Stimulated activated memory B cell treated with anti-CD40 and anti-IgM and Interleukin-4, amounts not matched to agents 10 μg/mL and 1 μg/mL and 100 μg/mL, for 72 hours (primary cell): Measurements from ENCODE around the gene NLRP1.

Source experiments
- ATAC-seq: fragments of 150-1000 bp; cut with Tn5 transposase; 2 replicates; pipeline ENCODE4 v1.10.0; 2021
- H3K27ac Mint-ChIP-seq: one replicate; pipeline ENCODE4 v1.8.0; 2022; ENCODE audit warnings: mild to moderate bottlenecking, mixed read lengths
- H3K27me3 Mint-ChIP-seq: one replicate; pipeline ENCODE4 v1.8.0; 2022; ENCODE audit warnings: mixed read lengths
- H3K36me3 Mint-ChIP-seq: one replicate; pipeline ENCODE4 v1.8.0; 2022; ENCODE audit warnings: mixed read lengths
- H3K4me1 Mint-ChIP-seq: one replicate; pipeline ENCODE4 v1.8.0; 2022; ENCODE audit warnings: mixed read lengths
- H3K4me3 Mint-ChIP-seq: one replicate; pipeline ENCODE4 v1.8.0; 2022; ENCODE audit warnings: mild to moderate bottlenecking, moderate library complexity, mixed read lengths
- H3K9me3 Mint-ChIP-seq: one replicate; pipeline ENCODE4 v1.8.0; 2022; ENCODE audit warnings: mixed read lengths

Gene NLRP1

GRCh38 chr17:5523249-5523648 lies 61.1 kb downstream of the NLRP1 start:
- Mint-ChIP-seq H3K9me3 (no peaks in the 10 kb centered on the region), H3K36me3 (peaks cover 52% of the 10 kb centered on the region), H3K4me1 (no peaks in the 10 kb centered on the region), H3K4me3 (no peak overlapping the region), H3K27ac (no peak overlapping the region), H3K27me3 (no peaks in the 10 kb centered on the region)
- no peak for ATAC-seq

- no peaks in the 10 kb centered on the region for H3K4me1 Mint-ChIP-seq
- H3K9me3 Mint-ChIP-seq: no peaks in the 10 kb centered on the region
- ATAC-seq: no peak
- peaks cover 53% of the 10 kb centered on the region for H3K36me3 Mint-ChIP-seq
- H3K4me3 Mint-ChIP-seq: no peak overlapping the region
- no peaks in the 10 kb centered on the region for H3K27me3 Mint-ChIP-seq
- no peak overlapping the region for H3K27ac Mint-ChIP-seq
Observed at GRCh38 chr17:5522476-5522875, 61.8 kb downstream of the NLRP1 start.

GRCh38 chr17:5516060-5516792 lies 68.1 kb downstream of the NLRP1 start:
- H3K27ac Mint-ChIP-seq: no peak overlapping the region
- ATAC-seq: no peak
- H3K36me3 Mint-ChIP-seq: peaks cover 64% of the 10 kb centered on the region

GRCh38 chr17:5514976-5515375 lies 69.3 kb downstream of the NLRP1 start:
- no peaks in the 10 kb centered on the region for H3K27me3 Mint-ChIP-seq
- peaks cover 57% of the 10 kb centered on the region for H3K36me3 Mint-ChIP-seq
- H3K9me3 Mint-ChIP-seq: peaks cover 3% of the 10 kb centered on the region
- H3K4me1 Mint-ChIP-seq: peaks cover 12% of the 10 kb centered on the region
- ATAC-seq: no peak
- H3K4me3 Mint-ChIP-seq: no peak overlapping the region
- no peak overlapping the region for H3K27ac Mint-ChIP-seq

More at GRCh38 chr17:5516060-5516792, 68.1 kb downstream of the NLRP1 start:
- H3K9me3 Mint-ChIP-seq: peaks cover 3% of the 10 kb centered on the region
- peaks cover 12% of the 10 kb centered on the region for H3K4me1 Mint-ChIP-seq
- H3K4me3 Mint-ChIP-seq: no peak overlapping the region
- no peaks in the 10 kb centered on the region for H3K27me3 Mint-ChIP-seq

DNA sequence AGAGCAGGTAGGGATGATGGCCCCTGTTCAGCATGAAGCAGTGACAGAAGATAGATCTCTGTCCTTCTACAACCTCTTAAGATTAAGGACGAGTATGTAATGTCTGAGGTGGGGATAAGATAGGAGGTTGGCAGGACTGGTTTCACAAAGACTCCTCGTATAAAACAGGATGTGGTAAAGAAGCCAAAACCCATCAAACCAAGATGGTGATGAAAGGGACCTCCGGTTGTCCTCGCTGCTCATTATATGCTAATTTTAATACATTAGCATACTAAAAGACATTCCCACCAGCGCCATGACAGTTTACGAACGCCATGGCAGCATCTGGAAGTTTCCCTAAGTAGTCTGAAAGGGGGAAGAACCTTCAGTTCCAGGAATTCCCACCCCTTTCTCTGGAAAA lies 70.7 kb downstream of the NLRP1 start:
- Mint-ChIP-seq H3K4me3 (no peak overlapping the region), H3K36me3 (peaks cover 57% of the 10 kb centered on the region), H3K4me1 (peaks cover 12% of the 10 kb centered on the region), H3K27ac (no peak overlapping the region), H3K9me3 (peaks cover 3% of the 10 kb centered on the region), H3K27me3 (no peaks in the 10 kb centered on the region)
- no peak for ATAC-seq

- H3K27me3 Mint-ChIP-seq: no peaks in the 10 kb centered on the region
- H3K27ac Mint-ChIP-seq: peak overlapping the region; percentile 33
- H3K36me3 Mint-ChIP-seq: peaks cover 38% of the 10 kb centered on the region
- no peak for ATAC-seq
- peaks cover 3% of the 10 kb centered on the region for H3K9me3 Mint-ChIP-seq
- no peak overlapping the region for H3K4me3 Mint-ChIP-seq
- H3K4me1 Mint-ChIP-seq: peaks cover 12% of the 10 kb centered on the region
Observed at GRCh38 chr17:5511401-5512225, 72.7 kb downstream of the NLRP1 start.

DNA sequence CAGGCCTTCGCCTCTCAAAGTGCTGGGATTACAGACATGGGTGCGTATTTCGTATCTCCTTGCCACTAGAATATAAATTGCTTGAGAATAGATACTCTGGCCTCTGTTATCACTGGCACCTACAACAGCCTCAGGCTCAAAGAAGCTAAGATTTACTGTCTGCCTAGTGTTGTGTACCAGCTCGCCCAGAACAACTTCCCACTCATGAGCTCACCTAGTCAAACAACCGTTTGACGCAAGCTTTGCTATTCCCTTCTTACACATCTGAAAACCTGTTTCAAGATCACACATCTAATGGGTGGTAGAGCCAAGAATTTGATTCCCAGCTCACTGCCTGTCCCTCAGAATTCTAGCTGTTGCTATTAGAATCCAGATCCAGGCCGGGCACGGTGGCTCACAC lies 73.5 kb downstream of the NLRP1 start:
- H3K9me3 Mint-ChIP-seq: peaks cover 3% of the 10 kb centered on the region
- H3K4me3 Mint-ChIP-seq: no peak overlapping the region
- no peak overlapping the region for H3K27ac Mint-ChIP-seq
- peaks cover 30% of the 10 kb centered on the region for H3K36me3 Mint-ChIP-seq
- ATAC-seq: no peak
- no peaks in the 10 kb centered on the region for H3K27me3 Mint-ChIP-seq
- peaks cover 12% of the 10 kb centered on the region for H3K4me1 Mint-ChIP-seq

- Mint-ChIP-seq H3K36me3 (peaks cover 17% of the 10 kb centered on the region), H3K27ac (no peak overlapping the region), H3K9me3 (peaks cover 3% of the 10 kb centered on the region), H3K4me1 (peaks cover 12% of the 10 kb centered on the region), H3K4me3 (no peak overlapping the region), H3K27me3 (no peaks in the 10 kb centered on the region)
- ATAC-seq: no peak
Observed at GRCh38 chr17:5509482-5509881, 74.8 kb downstream of the NLRP1 start.

GRCh38 chr17:5508810-5509209 lies 75.5 kb downstream of the NLRP1 start:
- Mint-ChIP-seq H3K36me3 (peaks cover 12% of the 10 kb centered on the region), H3K4me1 (peaks cover 12% of the 10 kb centered on the region), H3K27me3 (no peaks in the 10 kb centered on the region), H3K4me3 (no peak overlapping the region), H3K9me3 (peaks cover 3% of the 10 kb centered on the region), H3K27ac (no peak overlapping the region)
- no peak for ATAC-seq

DNA sequence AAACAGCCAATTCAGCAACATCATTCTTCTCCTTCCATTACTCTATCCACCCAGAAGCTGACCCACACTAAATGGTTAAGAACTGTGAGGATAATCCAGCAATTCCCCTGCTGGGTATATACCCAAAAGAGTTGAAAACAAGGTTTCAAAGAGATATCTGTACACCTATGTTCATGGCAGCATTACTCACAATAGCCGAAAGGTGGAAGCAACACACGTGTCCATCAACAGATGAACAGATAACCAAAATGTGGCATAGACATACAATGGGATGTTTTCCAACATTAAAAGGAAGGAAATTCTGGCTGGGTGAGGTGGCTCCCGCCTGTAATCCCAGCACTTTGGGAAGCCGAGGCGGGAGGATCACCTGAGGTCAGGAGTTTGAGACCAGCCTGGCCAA lies 78.0 kb downstream of the NLRP1 start:
- ATAC-seq: no peak

GRCh38 chr17:5502552-5502951 lies 81.8 kb downstream of the NLRP1 start:
- no peak for ATAC-seq
- peaks cover 2% of the 10 kb centered on the region for H3K27me3 Mint-ChIP-seq
- peaks cover 9% of the 10 kb centered on the region for H3K36me3 Mint-ChIP-seq
- no peak overlapping the region for H3K4me3 Mint-ChIP-seq
- H3K4me1 Mint-ChIP-seq: peaks cover 18% of the 10 kb centered on the region
- H3K27ac Mint-ChIP-seq: no peak overlapping the region
- no peaks in the 10 kb centered on the region for H3K9me3 Mint-ChIP-seq

More for the DNA sequence above, 78.0 kb downstream of the NLRP1 start:
- H3K9me3 Mint-ChIP-seq: no peaks in the 10 kb centered on the region
- H3K27me3 Mint-ChIP-seq: no peaks in the 10 kb centered on the region
- H3K4me3 Mint-ChIP-seq: no peak overlapping the region
- H3K4me1 Mint-ChIP-seq: no peaks in the 10 kb centered on the region
- peaks cover 9% of the 10 kb centered on the region for H3K36me3 Mint-ChIP-seq
- H3K27ac Mint-ChIP-seq: no peak overlapping the region

- peaks cover 18% of the 10 kb centered on the region for H3K4me1 Mint-ChIP-seq
- peaks cover 11% of the 10 kb centered on the region for H3K27me3 Mint-ChIP-seq
- H3K36me3 Mint-ChIP-seq: peaks cover 9% of the 10 kb centered on the region
- no peak overlapping the region for H3K27ac Mint-ChIP-seq
- no peaks in the 10 kb centered on the region for H3K9me3 Mint-ChIP-seq
- H3K4me3 Mint-ChIP-seq: peak overlapping the region; percentile 40
- ATAC-seq: no peak
Observed at GRCh38 chr17:5501685-5502084, 82.6 kb downstream of the NLRP1 start.

DNA sequence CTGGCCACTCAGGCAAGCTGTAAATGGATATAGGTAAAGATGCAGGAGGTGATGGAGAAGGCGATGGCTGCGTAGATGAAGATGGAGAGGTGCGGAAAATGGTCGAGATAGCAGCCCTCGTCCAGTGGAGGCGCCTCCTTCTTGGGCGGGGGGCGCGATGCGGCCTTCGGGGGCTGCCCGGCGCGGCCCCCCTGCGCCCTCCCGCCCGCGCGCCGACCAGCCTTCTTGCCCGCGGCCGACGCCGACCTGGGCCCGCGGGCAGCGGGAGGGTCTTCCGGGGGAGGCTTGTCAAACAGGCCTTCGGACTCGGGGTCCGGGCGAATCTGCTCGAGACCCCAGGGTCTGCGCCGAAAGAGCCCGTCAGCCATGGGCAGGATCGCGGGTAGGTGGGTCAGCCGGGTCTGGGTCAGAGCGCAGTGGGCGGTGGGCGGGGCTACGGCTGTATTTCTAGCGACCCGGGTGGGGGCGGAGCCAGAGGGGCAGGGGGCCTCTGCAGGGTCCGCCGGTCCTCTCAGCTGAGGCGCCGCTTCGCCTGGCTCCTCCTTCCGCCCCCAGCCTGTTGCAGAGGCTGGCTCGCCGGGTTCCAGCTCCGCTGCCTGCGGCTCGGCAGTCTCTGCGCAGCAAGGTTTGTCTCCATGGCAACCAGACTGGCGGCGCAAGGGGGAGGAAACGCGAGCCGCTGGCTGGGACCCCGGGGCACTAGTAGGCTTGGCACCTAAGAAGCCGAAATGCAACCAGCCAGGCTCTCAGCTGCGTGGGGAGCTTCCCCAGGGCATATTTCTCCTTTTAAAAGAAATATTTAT lies 83.5 kb downstream of the NLRP1 start:
- no peaks in the 10 kb centered on the region for H3K9me3 Mint-ChIP-seq
- H3K27ac Mint-ChIP-seq: peak overlapping the region; percentile 73
- peak overlapping the region; percentile 93 for H3K4me3 Mint-ChIP-seq
- H3K4me1 Mint-ChIP-seq: peaks cover 18% of the 10 kb centered on the region
- H3K27me3 Mint-ChIP-seq: peaks cover 15% of the 10 kb centered on the region
- H3K36me3 Mint-ChIP-seq: peaks cover 9% of the 10 kb centered on the region
- peak; percentile 86 for ATAC-seq

GRCh38 chr17:5500247-5500588 lies 84.1 kb downstream of the NLRP1 start:
- Mint-ChIP-seq H3K4me1 (peaks cover 18% of the 10 kb centered on the region), H3K9me3 (no peaks in the 10 kb centered on the region), H3K27ac (peak overlapping the region; percentile 73), H3K4me3 (peak overlapping the region; percentile 93), H3K27me3 (peaks cover 15% of the 10 kb centered on the region), H3K36me3 (peaks cover 9% of the 10 kb centered on the region)
- no peak for ATAC-seq
